Panc1 (cell line): Measurements from ENCODE around the gene ENPP3.

Experiments used
- CTCF ChIP-seq: fragments of 450-650 bp; IDR thresholded peaks from 2 replicates; pipeline ENCODE4 v1.5.1; 2017; ENCODE audit warnings: mild to moderate bottlenecking
- POLR2AphosphoS5 ChIP-seq: IDR thresholded peaks from 2 replicates; pipeline ENCODE4 v1.6.1; 2012; ENCODE audit warnings: mild to moderate bottlenecking, low read depth, low read length, moderate library complexity
- REST ChIP-seq, 2 experiments: IDR thresholded peaks; 2 replicates each; pipeline ENCODE4 v1.6.1; 2011 to 2012; ENCODE audit warnings: low read depth in 2 of 2, control low read depth in 1 of 2, low read length in 1 of 2, mild to moderate bottlenecking in 1 of 2, moderate library complexity in 1 of 2; ENCODE audit not compliant: insufficient read depth in 1 of 2

DNA sequence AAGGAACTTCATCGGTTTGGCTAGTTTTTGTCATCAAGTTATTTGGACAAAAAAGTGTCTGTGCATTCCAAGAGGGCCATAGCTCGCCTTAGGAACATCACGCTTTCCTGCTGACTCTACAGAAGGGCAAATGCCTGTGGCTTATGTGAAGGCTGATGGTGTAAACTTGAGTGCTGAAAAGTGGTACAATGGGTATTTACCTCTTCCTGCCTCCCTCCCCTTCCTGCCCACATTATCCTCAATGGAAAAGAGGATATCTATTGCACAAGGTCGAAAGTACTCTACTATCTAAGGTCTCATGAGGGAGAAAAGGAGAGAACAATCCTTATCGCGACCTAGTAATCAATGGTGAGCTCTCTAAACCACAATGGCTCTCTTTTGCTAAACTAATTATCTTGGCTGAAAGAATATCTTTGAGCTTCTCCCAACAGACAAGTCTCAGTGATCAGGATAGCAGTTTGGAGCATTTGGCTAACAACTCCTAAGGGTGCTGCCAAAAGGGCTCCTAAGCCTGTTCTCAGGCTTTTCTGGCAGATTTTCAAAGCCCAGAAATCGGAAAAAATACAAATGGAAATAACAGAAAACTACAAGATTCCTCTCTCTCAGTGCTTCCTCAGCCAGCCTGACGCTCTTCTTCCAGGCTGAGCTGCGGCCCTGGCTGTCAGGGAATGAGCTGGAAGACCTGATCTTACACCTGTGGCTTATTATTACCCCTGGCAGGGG, 128.1 kb downstream of the ENPP3 start:
- TF ChIP-seq CTCF (no peak), REST (IDR thresholded peaks at IDR 0.05; ENCODE audit: insufficient read depth in 1 of 2, low read depth in 2 of 2, low read length in 1 of 2) (no peak), POLR2AphosphoS5 (no peak)
